Right atrium auricular region (tissue), 2 donors: ENCODE data around the gene UBE2R2. TPM values are rescaled to one million over a fixed set of nuclear protein-coding genes. Genes with fewer than 3 reads are reported as not detected.
"Not testable (repeated sequence)": the region's sequence is repeated elsewhere in the genome, so short reads cannot be mapped to it uniquely, and the experiment has no call there.

Experiments
- DNase-seq: peaks from one replicate; pipeline ENCODE4 v3.0.0-alpha.2; 2019; ENCODE audit warnings: low spot score
- H3K27ac ChIP-seq, 2 donors: fragments of 200-600 bp; sonication (generic); 1 replicate in 1 of 2; 2 replicates in 1 of 2; pipeline ENCODE4 v1.5.1; 2016 to 2019
- H3K27me3 ChIP-seq, 2 donors: fragments of 200-600 bp; sonication (generic); one replicate each; pipeline versions ENCODE4 v1.5.1 to v1.6.0; 2017 to 2019
- H3K36me3 ChIP-seq: fragments of 200-600 bp; sonication (generic); one replicate; pipeline ENCODE4 v1.5.1; 2016
- H3K4me1 ChIP-seq, 2 donors: fragments of 200-600 bp; sonication (generic); one replicate each; pipeline versions ENCODE4 v1.5.1 to v1.6.0; 2017 to 2019
- H3K4me3 ChIP-seq, 2 donors: fragments of 200-600 bp; sonication (generic); 1 replicate in 1 of 2; 2 replicates in 1 of 2; pipeline ENCODE4 v1.5.1; 2017 to 2019; ENCODE audit warnings: mild to moderate bottlenecking in 1 of 2, moderate library complexity in 1 of 2
- H3K9me3 ChIP-seq, 2 donors: fragments of 200-600 bp; sonication (generic); one replicate each; pipeline ENCODE4 v1.5.1; 2019
- total RNA-seq, 2 donors: library from RNA; depleted of rRNA; stranded (reverse); fragments of >200 nt; gene quantifications; one replicate each; pipeline ENCODE4 v1.1.0, GENCODE V29; 2016
- TF ChIP-seq, protein P1 (sequence below), 2 donors: fragments of 200-600 bp; sonication (generic); IDR thresholded peaks; one replicate each; pipeline ENCODE4 v1.5.1; 2019; ENCODE audit warnings: antibody characterized with exemption in 2 of 2

UBE2R2 gene
- total RNA-seq, 2 donors from 2014 or later = 26.6 to 29.0 TPM

GRCh38 chr9:33840381-33840780 lies 23.4 kb downstream of the UBE2R2 start:
- Histone ChIP-seq H3K27ac (no peak overlapping the region), H3K4me1 (peaks cover 0 to 40% of the 10 kb centered on the region in 2 donors), H3K9me3 (no peaks in the 10 kb centered on the region), H3K4me3 (no peak overlapping the region), H3K36me3 (no peaks in the 10 kb centered on the region), H3K27me3 (no peaks in the 10 kb centered on the region)
- no peak for DNase-seq
- TF ChIP-seq, protein P1, sequence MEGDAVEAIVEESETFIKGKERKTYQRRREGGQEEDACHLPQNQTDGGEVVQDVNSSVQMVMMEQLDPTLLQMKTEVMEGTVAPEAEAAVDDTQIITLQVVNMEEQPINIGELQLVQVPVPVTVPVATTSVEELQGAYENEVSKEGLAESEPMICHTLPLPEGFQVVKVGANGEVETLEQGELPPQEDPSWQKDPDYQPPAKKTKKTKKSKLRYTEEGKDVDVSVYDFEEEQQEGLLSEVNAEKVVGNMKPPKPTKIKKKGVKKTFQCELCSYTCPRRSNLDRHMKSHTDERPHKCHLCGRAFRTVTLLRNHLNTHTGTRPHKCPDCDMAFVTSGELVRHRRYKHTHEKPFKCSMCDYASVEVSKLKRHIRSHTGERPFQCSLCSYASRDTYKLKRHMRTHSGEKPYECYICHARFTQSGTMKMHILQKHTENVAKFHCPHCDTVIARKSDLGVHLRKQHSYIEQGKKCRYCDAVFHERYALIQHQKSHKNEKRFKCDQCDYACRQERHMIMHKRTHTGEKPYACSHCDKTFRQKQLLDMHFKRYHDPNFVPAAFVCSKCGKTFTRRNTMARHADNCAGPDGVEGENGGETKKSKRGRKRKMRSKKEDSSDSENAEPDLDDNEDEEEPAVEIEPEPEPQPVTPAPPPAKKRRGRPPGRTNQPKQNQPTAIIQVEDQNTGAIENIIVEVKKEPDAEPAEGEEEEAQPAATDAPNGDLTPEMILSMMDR (IDR thresholded peaks at IDR 0.05) = no peak

GRCh38 chr9:33843312-33843961 lies 26.5 kb downstream of the UBE2R2 start:
- peaks cover 0 to 53% of the 10 kb centered on the region in 2 donors for H3K4me1 ChIP-seq

GRCh38 chr9:33846231-33846630 lies 29.3 kb downstream of the UBE2R2 start:
- H3K27ac ChIP-seq = no peak overlapping the region
- TF ChIP-seq, protein P1 (IDR thresholded peaks at IDR 0.05) = no peak
- H3K27me3 ChIP-seq = no peaks in the 10 kb centered on the region
- no peaks in the 10 kb centered on the region for H3K36me3 ChIP-seq
- DNase-seq = no peak
- H3K9me3 ChIP-seq = no peaks in the 10 kb centered on the region
- peaks cover 0 to 57% of the 10 kb centered on the region in 2 donors for H3K4me1 ChIP-seq
- no peak overlapping the region for H3K4me3 ChIP-seq

More at GRCh38 chr9:33843312-33843961, 26.5 kb downstream of the UBE2R2 start:
- H3K9me3 ChIP-seq = no peaks in the 10 kb centered on the region
- H3K36me3 ChIP-seq = no peaks in the 10 kb centered on the region
- peak; percentile 58 for DNase-seq
- H3K27me3 ChIP-seq = no peaks in the 10 kb centered on the region
- TF ChIP-seq, protein P1 (IDR thresholded peaks at IDR 0.05) = no peak
- peak overlapping the region in 1 of 2 donors; percentile 14 for H3K27ac ChIP-seq
- no peak overlapping the region for H3K4me3 ChIP-seq

GRCh38 chr9:33847894-33848205 lies 30.9 kb downstream of the UBE2R2 start:
- not testable (repeated sequence) for H3K4me3 ChIP-seq, H3K27me3 ChIP-seq, H3K36me3 ChIP-seq, H3K27ac ChIP-seq, H3K9me3 ChIP-seq
- DNase-seq = peak; percentile 26
- H3K4me1 ChIP-seq = peaks cover 0 to 57% of the 10 kb centered on the region in 2 donors

- no peak overlapping the region for H3K4me3 ChIP-seq
- no peaks in the 10 kb centered on the region for H3K36me3 ChIP-seq
- DNase-seq = peak; percentile 34
- peaks cover 0 to 55% of the 10 kb centered on the region in 2 donors for H3K4me1 ChIP-seq
- TF ChIP-seq, protein P1 (IDR thresholded peaks at IDR 0.05) = no peak
- no peaks in the 10 kb centered on the region for H3K27me3 ChIP-seq
- no peak overlapping the region for H3K27ac ChIP-seq
- no peaks in the 10 kb centered on the region for H3K9me3 ChIP-seq
These were observed 33.3 kb downstream of the UBE2R2 start for GRCh38 chr9:33850267-33850629.

DNA sequence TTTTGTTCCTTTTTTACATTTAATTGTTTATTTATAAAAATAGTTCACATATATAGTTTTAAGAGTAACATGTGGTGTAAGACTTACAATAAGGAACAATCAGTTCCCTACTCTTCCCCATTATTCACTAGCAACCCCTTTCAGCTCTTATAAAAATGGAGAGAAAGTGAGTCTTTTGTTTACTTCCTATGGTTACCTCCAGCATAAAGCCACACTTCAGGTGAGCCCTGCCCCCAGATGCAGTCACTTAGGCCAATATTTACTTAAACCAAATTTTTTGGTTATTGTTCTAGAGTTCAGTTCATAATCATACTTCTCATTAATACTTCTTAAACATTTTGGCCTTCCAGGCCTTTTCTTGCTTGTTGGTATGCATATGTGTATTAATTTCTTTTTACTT lies 33.7 kb downstream of the UBE2R2 start:
- Histone ChIP-seq H3K36me3 (no peaks in the 10 kb centered on the region), H3K27ac (no peak overlapping the region), H3K9me3 (no peaks in the 10 kb centered on the region), H3K4me1 (peaks cover 0 to 58% of the 10 kb centered on the region in 2 donors), H3K27me3 (no peaks in the 10 kb centered on the region), H3K4me3 (no peak overlapping the region)
- no peak for DNase-seq
- TF ChIP-seq, protein P1 (IDR thresholded peaks at IDR 0.05) = no peak
